GM19099 (cell line): ENCODE results near the gene LAMC2.

Experiments used
- POLR2A ChIP-seq: IDR thresholded peaks from 3 replicates; pipeline ENCODE4 v1.6.1; 2011; ENCODE audit warnings: low read depth; ENCODE audit not compliant: insufficient read length; ENCODE audit errors: extremely low read depth

LAMC2 gene

DNA sequence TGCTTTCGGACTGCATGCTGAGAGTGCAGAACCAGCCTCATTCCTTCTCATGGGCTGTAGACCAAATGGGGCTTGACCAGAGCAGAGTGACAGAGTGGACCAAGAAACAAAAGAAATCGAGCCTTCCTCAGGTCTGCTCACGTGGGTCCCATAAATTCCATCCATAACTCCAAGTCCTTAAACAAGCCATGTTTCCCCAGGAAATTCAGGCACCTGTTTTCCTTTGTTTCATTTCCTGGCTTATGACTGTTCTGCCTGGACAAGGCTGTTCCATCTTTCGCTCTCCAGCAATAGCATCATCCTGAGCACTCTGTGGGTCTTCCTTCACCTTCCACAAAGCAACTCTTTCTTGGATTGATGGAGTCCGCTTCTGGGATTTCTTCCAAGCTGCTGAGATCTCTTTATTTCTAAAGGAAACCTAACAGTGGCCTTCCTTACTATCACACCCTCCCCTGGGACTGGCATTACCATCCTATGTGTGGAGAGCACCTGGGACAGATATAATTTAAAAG lies 63.9 kb downstream of the LAMC2 start:
- TF ChIP-seq POLR2A, result no peak

- no peak for TF ChIP-seq POLR2A
These were observed 65.3 kb downstream of the LAMC2 start for GRCh38 chr1:183251101-183251958.

DNA sequence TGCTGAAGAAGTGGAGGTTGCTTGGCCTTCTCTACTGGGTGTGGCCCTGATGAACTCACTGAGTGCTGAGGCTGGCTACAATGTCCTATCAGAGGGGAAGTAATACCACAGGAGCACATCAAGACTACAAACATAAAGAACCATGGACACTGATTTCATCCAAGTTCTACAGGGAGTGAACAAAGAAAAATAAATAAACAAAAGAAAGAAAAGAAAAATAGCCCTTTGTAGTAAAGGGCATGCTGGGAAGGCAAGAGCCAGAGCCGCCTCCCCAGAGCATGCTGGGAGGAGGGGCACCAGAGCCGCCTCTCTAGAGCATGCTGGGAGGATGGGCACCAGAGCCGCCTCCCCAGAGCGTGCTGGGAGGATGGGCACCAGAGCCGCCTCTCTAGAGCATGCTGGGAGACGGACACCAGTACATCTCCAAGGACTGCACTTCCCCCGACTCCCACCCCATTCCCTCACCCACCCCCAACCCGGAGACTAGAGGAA lies 65.9 kb downstream of the LAMC2 start:
- TF ChIP-seq POLR2A, result no peak

DNA sequence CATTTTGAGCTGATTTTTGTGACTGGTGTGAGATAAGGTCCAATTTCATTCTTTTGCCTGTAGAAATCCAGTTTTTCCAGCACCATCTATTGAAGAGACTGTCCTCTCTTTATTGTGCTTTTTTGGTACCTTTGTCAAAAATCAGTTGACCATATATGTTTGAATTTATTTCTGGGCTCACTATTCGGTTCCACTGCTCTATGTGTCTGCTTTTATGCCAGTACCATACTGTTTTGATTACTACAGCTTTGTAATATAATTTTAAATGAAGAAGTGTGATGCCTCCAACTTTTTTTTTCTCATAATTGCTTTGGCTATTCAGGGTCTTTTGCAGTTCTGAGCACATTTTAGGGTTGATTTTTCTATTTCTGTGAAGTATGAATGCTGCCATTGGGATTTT lies 69.0 kb downstream of the LAMC2 start:
- TF ChIP-seq POLR2A, result no peak

GRCh38 chr1:183259924-183260323 lies 73.9 kb downstream of the LAMC2 start:
- TF ChIP-seq POLR2A, result no peak

DNA sequence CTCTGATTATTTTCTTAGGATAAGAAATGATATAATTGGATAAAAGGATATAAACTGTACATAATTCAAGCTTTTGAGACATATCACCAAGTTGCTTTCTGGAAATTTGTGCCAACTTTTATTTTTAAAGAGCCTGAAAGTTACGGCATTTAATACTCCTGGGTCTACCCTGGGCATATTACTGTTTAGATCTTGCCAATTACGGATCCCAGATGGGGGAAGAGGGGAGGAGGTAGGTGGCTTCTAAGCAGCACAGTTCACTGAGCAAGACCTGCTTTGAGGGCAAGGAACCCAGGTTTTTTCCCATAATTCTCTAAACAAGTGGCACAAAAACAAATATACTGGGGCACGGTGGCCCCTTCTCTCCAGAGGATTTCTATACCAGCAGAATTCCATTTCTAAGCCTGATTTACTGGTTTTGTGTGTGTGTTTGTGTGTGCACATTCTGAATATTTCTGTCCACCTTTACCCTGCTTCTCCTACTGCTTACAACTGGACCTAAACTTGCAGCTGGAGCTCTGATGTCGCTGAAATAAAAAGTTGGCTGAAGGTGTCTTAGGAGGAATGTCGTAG lies 76.7 kb downstream of the LAMC2 start:
- TF ChIP-seq POLR2A, result no peak

GRCh38 chr1:183263886-183264602 lies 78.0 kb downstream of the LAMC2 start:
- TF ChIP-seq POLR2A, result no peak

- TF ChIP-seq POLR2A, result no peak
These were observed 81.8 kb downstream of the LAMC2 start for GRCh38 chr1:183267646-183268431.

GRCh38 chr1:183270541-183271141 lies 84.6 kb downstream of the LAMC2 start:
- TF ChIP-seq POLR2A, result no peak

GRCh38 chr1:183272390-183272848 lies 86.4 kb downstream of the LAMC2 start:
- TF ChIP-seq POLR2A, result no peak

DNA sequence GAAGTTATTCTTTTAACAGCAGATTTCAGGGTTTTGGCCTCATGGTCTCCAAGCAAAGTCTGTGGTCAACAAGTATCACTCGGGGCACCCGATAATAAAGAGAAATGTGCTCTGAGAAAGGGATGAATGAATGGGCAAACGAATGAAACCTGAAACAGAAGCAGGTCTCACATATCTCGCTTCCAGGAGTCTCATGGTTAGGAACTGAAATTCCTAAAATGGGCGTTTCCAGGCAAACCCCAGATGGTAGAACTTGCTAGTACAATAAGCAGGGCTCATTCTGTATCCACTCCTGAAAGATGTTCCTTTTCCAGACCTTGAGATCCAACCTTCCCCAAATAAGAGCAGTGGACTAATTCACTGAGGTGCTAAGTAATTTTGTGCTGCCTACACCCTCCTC lies 87.2 kb downstream of the LAMC2 start:
- no peak for TF ChIP-seq POLR2A

DNA sequence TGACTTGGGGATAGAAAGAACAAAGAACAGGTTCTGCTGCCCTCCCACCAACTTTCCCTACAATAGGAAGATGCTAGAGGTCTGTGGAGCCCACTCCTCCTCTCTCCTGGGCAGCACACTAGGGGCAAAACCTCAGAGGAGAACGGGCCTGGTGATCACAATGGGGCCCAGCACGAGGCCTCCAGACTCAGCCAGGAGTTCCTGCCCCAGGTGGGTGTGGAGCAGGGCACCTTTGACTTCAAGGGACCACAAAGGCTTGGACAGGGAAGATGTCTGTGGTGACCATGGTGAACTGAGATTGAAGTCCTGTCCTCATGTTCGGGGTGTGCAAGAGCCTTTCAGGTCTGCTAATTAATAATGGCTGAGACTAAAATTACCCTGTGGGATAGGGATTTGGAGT lies 88.8 kb downstream of the LAMC2 start:
- no peak for TF ChIP-seq POLR2A

DNA sequence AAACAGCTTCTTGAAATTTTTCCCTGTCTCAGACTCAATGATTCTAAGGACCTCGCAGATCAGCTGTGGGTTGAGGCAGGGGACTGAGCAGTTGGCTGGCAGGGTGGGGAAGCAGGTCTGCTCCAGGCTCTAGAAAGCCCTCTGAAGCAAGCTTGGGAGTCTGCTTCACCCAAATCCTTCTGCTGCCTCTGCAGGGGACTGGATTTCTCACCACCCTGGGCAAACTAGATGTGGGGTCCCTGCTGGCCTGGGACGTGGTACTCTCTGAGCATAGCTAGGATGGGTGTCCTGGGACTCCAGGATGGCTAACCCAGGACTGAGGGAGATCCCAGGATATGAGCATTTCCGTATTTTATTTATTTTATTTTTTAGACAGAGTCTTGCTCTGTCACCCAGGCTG lies 89.3 kb downstream of the LAMC2 start:
- TF ChIP-seq POLR2A, result no peak

DNA sequence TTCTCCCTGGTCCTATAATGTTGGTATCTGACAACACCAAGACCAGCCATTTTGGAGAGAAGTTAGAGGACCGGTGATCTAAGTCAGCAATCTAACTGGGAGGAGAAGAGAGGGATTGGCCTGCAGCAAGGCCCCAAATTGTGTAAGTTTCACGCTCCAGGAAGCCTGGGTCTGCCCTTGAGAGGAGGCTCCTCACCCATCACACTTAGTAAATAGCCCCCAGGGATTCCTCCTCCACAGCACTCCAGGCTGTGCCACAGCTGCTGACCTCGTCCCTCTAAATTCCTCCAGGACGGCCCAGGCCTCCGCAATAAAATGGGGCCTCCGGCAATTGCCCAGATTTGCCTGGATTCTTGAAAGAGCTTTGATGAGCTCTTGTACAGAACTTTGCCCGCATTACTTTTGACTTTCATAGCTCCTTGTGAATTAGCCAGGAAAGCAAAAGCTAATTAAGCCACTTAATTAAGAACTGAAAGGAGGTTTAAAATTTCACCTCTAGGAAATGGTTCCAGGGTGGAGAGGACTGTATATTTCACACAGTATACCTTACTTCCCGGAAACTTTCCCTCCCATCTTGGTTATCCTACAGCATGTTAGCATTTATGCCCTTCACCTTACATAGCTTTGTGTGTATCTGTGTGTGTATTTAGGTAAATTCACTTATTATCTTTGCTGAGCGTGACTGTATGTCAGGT lies 90.5 kb downstream of the LAMC2 start:
- TF ChIP-seq POLR2A, result no peak
